SH-SY5Y (cell line): ENCODE measurements around the gene OLFM1.

Experiments
- GATA2 ChIP-seq: IDR thresholded peaks from 2 replicates; pipeline ENCODE4 v1.6.1; 2011; ENCODE audit warnings: mild to moderate bottlenecking, low read depth, low read length
- GATA3 ChIP-seq: IDR thresholded peaks from 2 replicates; pipeline ENCODE4 v1.6.1; 2011; ENCODE audit warnings: low read depth, mild to moderate bottlenecking, low read length, moderate library complexity

GRCh38 chr9:135067096-135067710 is 20.3 kb upstream of the OLFM1 start:
- TF ChIP-seq GATA2 (no peak), GATA3 (no peak)
